MV-4-11 (cell line): ENCODE data around the gene ACTG2.

Experiments
- DNase-seq: peaks from one replicate; lab custom pipeline; 2025; lab: John Stamatoyannopoulos, UW

ACTG2 gene

GRCh38 chr2:73969356-73969755 is 76.5 kb downstream of the ACTG2 start:
- no peak for DNase-seq
